ENCODE measurements around the gene TRIP11.

The TRIP11 gene

DNA sequence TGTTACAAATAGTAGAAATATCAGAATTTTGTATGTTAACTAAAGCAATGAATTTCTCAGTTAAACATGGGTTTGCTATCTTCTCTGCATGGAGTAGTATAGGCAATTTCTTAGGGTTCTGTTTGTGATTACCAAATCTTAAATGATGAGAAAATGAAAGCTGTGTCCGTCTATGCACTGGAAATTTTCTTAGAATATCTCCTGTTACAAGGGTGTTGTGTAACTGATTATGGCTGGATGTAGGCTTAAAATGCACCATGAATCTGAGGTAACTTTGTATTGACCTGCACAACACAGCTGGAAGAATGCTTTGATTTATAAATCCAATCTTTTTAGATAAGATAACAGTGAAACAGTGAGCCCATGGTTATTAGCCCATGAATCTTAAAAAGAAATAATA, 17.8 kb downstream of the TRIP11 start:
- no peak for TF ChIP-seq GATA2 (IDR thresholded peaks at IDR 0.05; ENCODE audit: low read depth, low read length)
- TF ChIP-seq GATA3 (IDR thresholded peaks at IDR 0.05; ENCODE audit: low read depth, low read length) = no peak

- TF ChIP-seq GATA3 (IDR thresholded peaks at IDR 0.05; ENCODE audit: low read depth, low read length) = no peak
- TF ChIP-seq GATA2 (IDR thresholded peaks at IDR 0.05; ENCODE audit: low read depth, low read length) = no peak
Observed at GRCh38 chr14:92021523-92021922, 18.3 kb downstream of the TRIP11 start.

DNA sequence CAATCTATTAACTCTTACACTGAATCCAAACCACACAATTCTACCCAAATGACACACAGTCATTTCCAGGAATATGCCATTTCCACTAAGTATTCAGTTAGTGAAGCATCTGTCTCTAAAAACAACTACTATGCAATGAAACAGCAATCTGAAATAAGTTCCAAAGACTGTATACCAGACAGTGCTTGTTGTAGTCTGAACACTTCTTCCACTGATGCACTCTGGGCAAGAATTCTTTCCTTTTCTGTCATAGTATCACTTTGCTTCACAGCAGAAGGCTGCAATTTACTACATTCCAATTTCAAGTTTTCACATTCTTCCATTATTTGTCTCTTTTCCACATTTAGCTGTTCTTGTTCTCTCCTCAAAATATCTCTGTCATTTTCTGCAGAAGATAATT, 25.8 kb downstream of the TRIP11 start:
- TF ChIP-seq GATA3 (IDR thresholded peaks at IDR 0.05; ENCODE audit: low read depth, low read length) (no peak), GATA2 (IDR thresholded peaks at IDR 0.05; ENCODE audit: low read depth, low read length) (no peak)

DNA sequence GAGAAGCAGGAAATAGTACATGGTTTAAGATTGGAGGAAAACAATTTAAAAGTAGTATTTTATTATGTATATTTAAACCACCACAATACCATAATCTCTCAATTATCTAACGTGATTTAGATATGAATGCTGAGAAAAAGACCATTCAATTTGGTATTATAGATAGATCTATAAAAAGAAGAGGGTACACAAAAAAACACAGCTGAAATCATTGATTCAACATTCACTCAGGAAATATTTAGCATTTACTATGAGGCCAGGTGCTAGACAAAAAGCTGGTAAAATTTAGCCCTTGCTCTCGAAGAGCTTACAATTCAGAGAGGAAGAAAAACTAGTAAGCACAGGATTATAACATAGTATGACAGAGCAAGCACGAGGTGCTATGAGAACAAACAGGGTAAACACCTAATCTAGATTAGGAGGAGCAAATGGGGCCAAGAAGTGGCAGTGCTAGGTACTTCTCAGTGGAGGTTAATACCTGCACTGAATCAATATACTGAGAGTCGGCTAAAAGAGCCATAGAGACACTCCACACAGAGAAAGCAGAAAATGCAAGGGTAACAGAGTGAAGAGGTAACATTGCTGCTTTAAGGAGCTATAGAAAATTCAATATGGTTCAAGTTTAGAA, 27.6 kb downstream of the TRIP11 start:
- no peak for TF ChIP-seq GATA2 (IDR thresholded peaks at IDR 0.05; ENCODE audit: low read depth, low read length)
- TF ChIP-seq GATA3 (IDR thresholded peaks at IDR 0.05; ENCODE audit: low read depth, low read length) = no peak

- TF ChIP-seq GATA2 (IDR thresholded peaks at IDR 0.05; ENCODE audit: low read depth, low read length) (no peak), GATA3 (IDR thresholded peaks at IDR 0.05; ENCODE audit: low read depth, low read length) (no peak)
Observed at GRCh38 chr14:92010644-92011043, 29.2 kb downstream of the TRIP11 start.

- TF ChIP-seq GATA3 (IDR thresholded peaks at IDR 0.05; ENCODE audit: low read depth, low read length) (no peak), GATA2 (IDR thresholded peaks at IDR 0.05; ENCODE audit: low read depth, low read length) (no peak)
Observed at GRCh38 chr14:92009604-92010003, 30.3 kb downstream of the TRIP11 start.

DNA sequence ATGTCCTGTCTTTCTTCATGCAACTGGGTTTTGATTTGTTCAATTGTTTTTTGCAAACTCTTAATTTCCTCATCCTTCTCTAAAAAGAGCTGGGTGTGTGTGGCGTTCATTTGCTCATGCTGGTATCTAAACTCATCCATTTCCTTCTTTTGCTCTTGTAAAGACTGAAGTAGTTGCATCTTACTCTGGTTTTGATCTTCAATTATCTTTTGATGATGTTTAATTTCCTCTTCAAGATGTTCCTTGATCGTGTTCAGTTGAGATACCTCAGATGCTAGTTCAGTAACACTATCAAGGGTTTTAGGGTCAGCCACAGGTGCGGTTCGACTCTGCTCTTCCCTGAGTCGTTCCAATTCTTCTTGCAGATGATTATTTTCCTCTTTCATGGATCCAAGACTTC, 34.8 kb downstream of the TRIP11 start:
- TF ChIP-seq GATA2 (IDR thresholded peaks at IDR 0.05; ENCODE audit: low read depth, low read length) (no peak), GATA3 (IDR thresholded peaks at IDR 0.05; ENCODE audit: low read depth, low read length) (no peak)

GRCh38 chr14:92004062-92004461, 35.8 kb downstream of the TRIP11 start:
- TF ChIP-seq GATA3 (IDR thresholded peaks at IDR 0.05; ENCODE audit: low read depth, low read length) = no peak
- TF ChIP-seq GATA2 (IDR thresholded peaks at IDR 0.05; ENCODE audit: low read depth, low read length) = no peak

DNA sequence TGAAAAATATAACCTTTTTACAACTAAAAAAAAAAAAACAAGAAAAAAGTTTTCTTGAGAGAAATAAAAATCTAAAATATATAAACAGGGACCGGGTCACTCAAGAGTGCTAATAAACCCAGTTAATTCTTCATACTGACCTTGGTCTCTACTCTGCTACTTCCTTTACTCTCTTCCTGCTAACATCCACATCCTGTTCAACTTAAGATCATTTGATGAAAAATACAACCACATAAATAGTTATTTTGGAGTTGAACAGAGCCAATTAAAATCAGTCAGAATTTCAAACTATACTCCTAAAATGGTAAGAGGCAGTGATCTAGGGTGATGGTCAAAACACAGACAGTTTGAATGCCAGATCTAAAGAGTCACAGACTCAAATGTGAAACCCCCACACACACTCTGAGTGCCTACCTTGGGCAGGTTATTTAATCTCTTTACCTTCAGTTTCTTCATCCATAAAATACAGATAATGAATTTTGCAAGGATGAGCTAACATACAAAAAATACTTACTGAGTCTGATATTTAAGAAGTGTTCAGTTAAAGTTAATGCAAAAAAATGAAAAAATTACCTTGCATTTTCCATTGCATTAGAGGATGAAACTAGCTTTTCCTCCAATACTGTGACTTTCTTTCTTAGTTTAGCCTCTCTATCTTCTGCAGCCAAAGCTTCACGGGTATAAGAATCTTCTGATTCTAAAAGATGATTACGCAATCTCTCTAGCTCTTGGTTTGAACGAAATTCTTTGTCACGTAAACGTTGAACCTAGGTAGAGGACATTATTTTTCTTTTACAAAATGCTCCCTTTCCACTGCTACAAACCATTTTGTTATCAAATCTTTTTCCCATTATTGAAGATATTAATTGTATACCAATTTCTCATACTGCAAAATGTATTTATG, 40.9 kb downstream of the TRIP11 start:
- TF ChIP-seq GATA3 (IDR thresholded peaks at IDR 0.05; ENCODE audit: low read depth, low read length) (no peak), GATA2 (IDR thresholded peaks at IDR 0.05; ENCODE audit: low read depth, low read length) (no peak)

GRCh38 chr14:91997492-91997891, 42.4 kb downstream of the TRIP11 start:
- TF ChIP-seq GATA2 (IDR thresholded peaks at IDR 0.05; ENCODE audit: low read depth, low read length) (no peak), GATA3 (IDR thresholded peaks at IDR 0.05; ENCODE audit: low read depth, low read length) (no peak)

DNA sequence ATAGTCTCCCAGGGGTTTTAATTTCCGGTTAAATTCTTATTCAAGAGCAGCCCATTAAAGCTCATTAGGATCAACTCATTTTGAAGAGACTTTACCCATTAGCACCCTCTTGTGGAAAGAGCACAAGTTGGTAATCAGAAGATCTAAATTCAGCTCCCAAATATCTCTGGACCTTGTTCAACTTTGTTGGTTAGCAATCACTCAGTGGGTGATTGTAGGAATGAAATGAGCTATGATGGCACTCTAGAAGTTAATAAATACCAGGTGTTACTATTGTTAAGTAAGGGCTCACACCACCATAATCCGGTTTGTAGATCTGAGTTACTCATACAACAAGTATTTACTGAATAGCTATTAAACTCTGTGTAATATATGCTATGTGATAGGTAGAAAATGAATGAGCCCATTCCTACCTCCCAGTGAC, 42.9 kb downstream of the TRIP11 start:
- TF ChIP-seq GATA3 (IDR thresholded peaks at IDR 0.05; ENCODE audit: low read depth, low read length) (no peak), GATA2 (IDR thresholded peaks at IDR 0.05; ENCODE audit: low read depth, low read length) (no peak)

DNA sequence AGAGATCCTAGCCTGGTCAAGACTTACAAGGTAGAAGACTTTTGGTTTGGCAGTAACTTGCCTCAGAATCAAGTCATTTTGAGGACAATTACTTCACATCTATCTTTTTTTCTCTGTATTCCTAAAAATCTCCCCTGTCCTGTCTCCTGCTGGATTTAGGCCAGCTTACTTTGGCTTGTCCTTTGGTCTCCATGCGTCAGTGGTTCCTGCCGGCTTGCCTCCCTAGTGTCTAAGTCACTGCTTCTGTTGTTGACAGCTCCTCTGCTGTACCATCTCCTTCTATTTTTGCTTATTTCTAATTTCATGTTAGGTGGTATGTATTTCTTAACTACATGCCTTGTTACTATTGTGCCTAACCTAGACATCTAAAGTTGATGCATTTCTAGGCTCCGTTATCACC, 52.7 kb downstream of the TRIP11 start:
- TF ChIP-seq GATA3 (IDR thresholded peaks at IDR 0.05; ENCODE audit: low read depth, low read length) = no peak
- no peak for TF ChIP-seq GATA2 (IDR thresholded peaks at IDR 0.05; ENCODE audit: low read depth, low read length)

GRCh38 chr14:91985521-91986255, 54.2 kb downstream of the TRIP11 start:
- TF ChIP-seq GATA3 (IDR thresholded peaks at IDR 0.05; ENCODE audit: low read depth, low read length) = no peak
- TF ChIP-seq GATA2 (IDR thresholded peaks at IDR 0.05; ENCODE audit: low read depth, low read length) = no peak

GRCh38 chr14:91985008-91985407, 54.9 kb downstream of the TRIP11 start:
- no peak for TF ChIP-seq GATA2 (IDR thresholded peaks at IDR 0.05; ENCODE audit: low read depth, low read length)
- no peak for TF ChIP-seq GATA3 (IDR thresholded peaks at IDR 0.05; ENCODE audit: low read depth, low read length)

Measured in SH-SY5Y (cell line).